ENCODE data around the gene RHEBL1.

Gene RHEBL1

GRCh38 chr12:49069507-49070346 is at the start of gene RHEBL1:
RHEBL1 (minus strand) TSS chr12:49069979; CDS start chr12:49069785, 194 bp downstream.
- peak; percentile 99 for DNase-seq

- DNase-seq = no peak
These were observed 41.4 kb upstream of the RHEBL1 start for GRCh38 chr12:49111206-49111605.

GRCh38 chr12:49110464-49111155 is 40.8 kb upstream of the RHEBL1 start, which contains the start of gene LMBR1L:
LMBR1L (minus strand) TSS chr12:49110847; CDS start chr12:49110555, 292 bp downstream.
- peak; percentile 96 for DNase-seq

- DNase-seq = peak; percentile 8
These were observed 40.1 kb upstream of the RHEBL1 start for GRCh38 chr12:49109641-49110463.

GRCh38 chr12:49108958-49109404 is 39.2 kb upstream of the RHEBL1 start:
- DNase-seq = no peak

- no peak for DNase-seq
These were observed 35.8 kb upstream of the RHEBL1 start for GRCh38 chr12:49105504-49106084.

GRCh38 chr12:49104822-49105221 is 35.0 kb upstream of the RHEBL1 start:
- no peak for DNase-seq

- DNase-seq = no peak
These were observed 30.6 kb upstream of the RHEBL1 start for GRCh38 chr12:49100380-49100779.

- no peak for DNase-seq
These were observed 28.9 kb upstream of the RHEBL1 start for GRCh38 chr12:49098703-49099102.

- peak; percentile 68 for DNase-seq
These were observed 28.3 kb upstream of the RHEBL1 start for GRCh38 chr12:49098035-49098451.

- DNase-seq = no peak
These were observed 27.6 kb upstream of the RHEBL1 start for GRCh38 chr12:49097381-49097780.

GRCh38 chr12:49094975-49095365 is 25.2 kb upstream of the RHEBL1 start:
- DNase-seq = no peak

GRCh38 chr12:49094160-49094974 is 24.6 kb upstream of the RHEBL1 start, which contains the start of gene DHH:
DHH (minus strand) TSS chr12:49094801; CDS start chr12:49094512, 289 bp downstream.
- no peak for DNase-seq

GRCh38 chr12:49093792-49094159 is 24.0 kb upstream of the RHEBL1 start:
- DNase-seq = no peak

- DNase-seq = no peak
These were observed 23.1 kb upstream of the RHEBL1 start for GRCh38 chr12:49092816-49093406.

GRCh38 chr12:49092086-49092815 is 22.5 kb upstream of the RHEBL1 start:
- peak; percentile 72 for DNase-seq

GRCh38 chr12:49091836-49092085 is 22.0 kb upstream of the RHEBL1 start:
- DNase-seq = no peak

- no peak for DNase-seq
These were observed 21.5 kb upstream of the RHEBL1 start for GRCh38 chr12:49091056-49091835.

GRCh38 chr12:49089821-49090773 is 20.3 kb upstream of the RHEBL1 start:
- DNase-seq = peak; percentile 33
